Caco-2 (cell line): ENCODE results near the gene RGS5. TPM values are rescaled to one million over a fixed set of nuclear protein-coding genes. Genes with fewer than 3 reads are reported as not detected.

Experiments
- BruUV-seq: library from RNA; stranded (reverse); fragments of 400-500 nt; replicated peaks from 2 replicates; lab custom pipeline; 2021; lab: Mats Ljungman, UMichigan
- CTCF ChIA-PET: fragments of 300-600 bp; sonication (Branson Sonifier 250); formaldehyde crosslinking; loops from one replicate; lab custom pipeline; 2022; ENCODE audit warnings: antibody characterized with exemption; lab: Charles Lee
- POLR2A ChIA-PET: fragments of 300-600 bp; sonication (Branson Sonifier 250); formaldehyde crosslinking; loops from one replicate; lab custom pipeline; 2022; ENCODE audit warnings: antibody characterized with exemption; lab: Charles Lee
- DNase-seq, 2 experiments: peaks; one replicate each; pipeline versions ENCODE4 v3.0.0 to v3.0.0-alpha.2; 2020 to 2022
- H3K27me3 ChIP-seq: replicated peaks from 2 replicates; pipeline ENCODE4 v1.6.0; 2011; ENCODE audit warnings: low read length; ENCODE audit not compliant: control insufficient read depth, insufficient read depth
- H3K36me3 ChIP-seq: 2 replicates; pipeline ENCODE4 v1.5.1; 2011; ENCODE audit warnings: low read length; ENCODE audit not compliant: control insufficient read depth, insufficient read depth
- H3K4me1 ChIP-seq: fragments of 250-450 bp; sonication (Bioruptor Pico); 2 replicates; pipeline ENCODE4 v1.5.1; 2020; ENCODE audit warnings: mild to moderate bottlenecking
- H3K4me3 ChIP-seq: 2 replicates; pipeline ENCODE4 v1.5.1; 2011; ENCODE audit warnings: low read depth, mild to moderate bottlenecking, control low read depth, low read length
- H3K9me3 ChIP-seq: fragments of 250-450 bp; sonication (Bioruptor Pico); 2 replicates; pipeline ENCODE4 v1.5.1; 2020; ENCODE audit warnings: mild to moderate bottlenecking, moderate library complexity
- H3K27ac Mint-ChIP-seq: one replicate; pipeline ENCODE4 v1.8.0; 2022; ENCODE audit warnings: mixed read lengths; ENCODE audit not compliant: unreplicated experiment
- H3K27me3 Mint-ChIP-seq: one replicate; pipeline ENCODE4 v1.8.0; 2022; ENCODE audit warnings: mixed read lengths; ENCODE audit not compliant: insufficient read depth, unreplicated experiment
- H3K36me3 Mint-ChIP-seq: one replicate; pipeline ENCODE4 v1.8.0; 2022; ENCODE audit warnings: mild to moderate bottlenecking, mixed read lengths; ENCODE audit not compliant: insufficient read depth, unreplicated experiment
- H3K4me1 Mint-ChIP-seq: one replicate; pipeline ENCODE4 v1.8.0; 2022; ENCODE audit warnings: low read depth, mixed read lengths; ENCODE audit not compliant: unreplicated experiment
- H3K4me3 Mint-ChIP-seq: one replicate; pipeline ENCODE4 v1.8.0; 2022; ENCODE audit warnings: mild to moderate bottlenecking, moderate library complexity, mixed read lengths; ENCODE audit not compliant: unreplicated experiment
- H3K9me3 Mint-ChIP-seq: one replicate; pipeline ENCODE4 v1.8.0; 2022; ENCODE audit warnings: mixed read lengths; ENCODE audit not compliant: unreplicated experiment
- intact Hi-C: fragments of 100-400 bp; cut with micrococcal nuclease; formaldehyde crosslinking; loops from one replicate; pipeline ENCODE4 v1.10.0; 2022; ENCODE audit not compliant: unreplicated experiment
- total RNA-seq: library from RNA; stranded (reverse); gene quantifications from 2 replicates; pipeline ENCODE4 v1.2.3, GENCODE V29; 2022
- TF ChIP-seq, protein P1 (sequence below), 2 experiments: fragments of 200-600 bp in 1 of 2; IDR thresholded peaks; 1 replicate in 1 of 2; 2 replicates in 1 of 2; pipeline versions ENCODE4 v1.5.1 to v1.8.0; 2011 to 2022; ENCODE audit warnings: antibody characterized with exemption in 1 of 2, control low read depth in 1 of 2, inconsistent platforms in 1 of 2, low read depth in 1 of 2, low read length in 1 of 2, mild to moderate bottlenecking in 1 of 2, moderate library complexity in 1 of 2; ENCODE audit not compliant: insufficient read depth in 1 of 2, severe bottlenecking in 1 of 2, unreplicated experiment in 1 of 2

The RGS5 gene
- total RNA-seq, 1 experiment from 2014 or later: 8.4 TPM

DNA sequence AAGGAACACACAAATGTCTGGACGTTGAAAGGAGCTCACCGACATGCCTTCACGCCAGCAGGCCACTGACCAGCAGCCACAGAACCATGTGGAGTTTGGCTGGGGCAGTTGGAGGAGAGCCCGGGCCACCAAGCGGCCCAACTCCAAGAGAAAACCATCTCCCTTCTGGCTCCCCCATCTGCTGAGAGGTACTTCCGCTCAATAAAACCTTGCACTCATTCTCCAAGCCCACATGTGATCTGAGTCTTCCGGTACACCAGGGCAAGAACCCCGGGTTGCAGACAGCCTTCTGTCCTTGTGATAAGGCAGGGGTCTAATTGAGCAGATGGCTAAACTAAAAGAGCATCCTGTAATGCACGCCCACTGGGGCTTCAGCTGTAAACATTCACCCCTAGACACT is 109.1 kb downstream of the RGS5 start:
- Mint-ChIP-seq H3K36me3 (no peaks in the 10 kb centered on the region), H3K9me3 (no peaks in the 10 kb centered on the region), H3K4me3 (no peak overlapping the region), H3K27me3 (peaks cover 13% of the 10 kb centered on the region), H3K4me1 (no peaks in the 10 kb centered on the region), H3K27ac (no peak overlapping the region)
- DNase-seq: no peak
- Histone ChIP-seq H3K27me3 (no peaks in the 10 kb centered on the region), H3K9me3 (no peaks in the 10 kb centered on the region), H3K4me1 (no peaks in the 10 kb centered on the region), H3K36me3 (no peaks in the 10 kb centered on the region), H3K4me3 (no peak overlapping the region)
- no TSS peak for BruUV-seq
- CTCF ChIA-PET: no interaction called here
- TF ChIP-seq, protein P1, sequence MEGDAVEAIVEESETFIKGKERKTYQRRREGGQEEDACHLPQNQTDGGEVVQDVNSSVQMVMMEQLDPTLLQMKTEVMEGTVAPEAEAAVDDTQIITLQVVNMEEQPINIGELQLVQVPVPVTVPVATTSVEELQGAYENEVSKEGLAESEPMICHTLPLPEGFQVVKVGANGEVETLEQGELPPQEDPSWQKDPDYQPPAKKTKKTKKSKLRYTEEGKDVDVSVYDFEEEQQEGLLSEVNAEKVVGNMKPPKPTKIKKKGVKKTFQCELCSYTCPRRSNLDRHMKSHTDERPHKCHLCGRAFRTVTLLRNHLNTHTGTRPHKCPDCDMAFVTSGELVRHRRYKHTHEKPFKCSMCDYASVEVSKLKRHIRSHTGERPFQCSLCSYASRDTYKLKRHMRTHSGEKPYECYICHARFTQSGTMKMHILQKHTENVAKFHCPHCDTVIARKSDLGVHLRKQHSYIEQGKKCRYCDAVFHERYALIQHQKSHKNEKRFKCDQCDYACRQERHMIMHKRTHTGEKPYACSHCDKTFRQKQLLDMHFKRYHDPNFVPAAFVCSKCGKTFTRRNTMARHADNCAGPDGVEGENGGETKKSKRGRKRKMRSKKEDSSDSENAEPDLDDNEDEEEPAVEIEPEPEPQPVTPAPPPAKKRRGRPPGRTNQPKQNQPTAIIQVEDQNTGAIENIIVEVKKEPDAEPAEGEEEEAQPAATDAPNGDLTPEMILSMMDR (IDR thresholded peaks at IDR 0.05; ENCODE audit: insufficient read depth in 1 of 2, low read depth in 1 of 2, low read length in 1 of 2, severe bottlenecking in 1 of 2, unreplicated experiment in 1 of 2): no peak
- POLR2A ChIA-PET: no interaction called here
- intact Hi-C loops: no loop called here

DNA sequence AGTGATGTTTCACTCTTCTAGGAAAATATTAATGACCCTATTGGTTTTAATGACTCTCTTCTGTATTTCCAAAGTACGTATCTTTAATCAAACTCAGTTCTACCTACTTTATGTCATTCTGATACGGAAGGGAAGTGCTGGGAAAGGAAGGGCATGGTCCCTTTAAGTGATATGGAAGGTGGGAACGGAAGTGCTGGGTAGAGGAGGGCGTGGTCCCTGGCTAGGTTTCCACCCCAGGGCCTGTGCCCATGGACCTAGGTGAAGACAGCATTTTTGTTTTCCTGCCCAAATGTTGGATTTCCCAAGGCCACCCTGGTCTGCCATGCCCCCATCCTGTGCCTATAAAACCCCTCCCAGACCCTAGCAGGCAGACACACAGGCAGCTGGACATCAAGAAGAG is 109.5 kb downstream of the RGS5 start:
- ChIA-PET POLR2A (no interaction called here), CTCF (no interaction called here)

More for the DNA sequence above, 109.5 kb downstream of the RGS5 start:
- no peak overlapping the region for H3K27ac Mint-ChIP-seq
- H3K27me3 Mint-ChIP-seq: peaks cover 13% of the 10 kb centered on the region
- DNase-seq: no peak
- H3K36me3 Mint-ChIP-seq: no peaks in the 10 kb centered on the region
- intact Hi-C loops: no loop called here
- Histone ChIP-seq H3K4me1 (no peaks in the 10 kb centered on the region), H3K9me3 (no peaks in the 10 kb centered on the region), H3K27me3 (no peaks in the 10 kb centered on the region), H3K4me3 (no peak overlapping the region), H3K36me3 (no peaks in the 10 kb centered on the region)
- no peaks in the 10 kb centered on the region for H3K9me3 Mint-ChIP-seq
- H3K4me1 Mint-ChIP-seq: no peaks in the 10 kb centered on the region
- no TSS peak for BruUV-seq
- TF ChIP-seq, protein P1 (IDR thresholded peaks at IDR 0.05; ENCODE audit: insufficient read depth in 1 of 2, low read depth in 1 of 2, low read length in 1 of 2, severe bottlenecking in 1 of 2, unreplicated experiment in 1 of 2): no peak
- H3K4me3 Mint-ChIP-seq: no peak overlapping the region

Other genes starting within 250 kb of the RGS5 start
- 0.23 and 1.4 TPM in 2 replicates for gene RGS4, start 133.6 kb downstream of the RGS5 start, total RNA-seq
- 33.8 and 40.0 TPM in 2 replicates for gene NUF2, start 119.0 kb upstream of the RGS5 start, total RNA-seq